H1 (cell line): ENCODE measurements around the gene HK1.

Experiments
- CEBPB ChIP-seq: IDR thresholded peaks from 2 replicates; pipeline ENCODE4 v1.6.1; 2012; ENCODE audit warnings: low read depth, low read length
- CTCF ChIP-seq, 3 experiments: IDR thresholded peaks; 1 replicate in 2 of 3; 2 replicates in 1 of 3; pipeline versions ENCODE4 v1.5.1 to v1.6.1; 2011; ENCODE audit warnings: low read length in 3 of 3, mild to moderate bottlenecking in 3 of 3, inconsistent platforms in 2 of 3, low read depth in 1 of 3, moderate library complexity in 1 of 3; ENCODE audit not compliant: insufficient read depth in 1 of 3; ENCODE audit errors: control extremely low read depth in 1 of 3
- EGR1 ChIP-seq: IDR thresholded peaks from 2 replicates; pipeline ENCODE4 v1.6.1; 2011; ENCODE audit warnings: low read depth, low read length, borderline replicate concordance
- EP300 ChIP-seq, 2 experiments: IDR thresholded peaks; 1 replicate in 1 of 2; 2 replicates in 1 of 2; pipeline ENCODE4 v1.6.1; 2011 to 2012; ENCODE audit warnings: low read depth in 2 of 2, low read length in 2 of 2, mild to moderate bottlenecking in 2 of 2, borderline replicate concordance in 1 of 2, inconsistent platforms in 1 of 2, moderate library complexity in 1 of 2
- MAX ChIP-seq: IDR thresholded peaks from 2 replicates; pipeline ENCODE4 v1.6.1; 2012; ENCODE audit warnings: inconsistent platforms
- PHF8 ChIP-seq: fragments of 200-600 bp; sonication (generic); conservative IDR thresholded peaks from 2 replicates; pipeline ENCODE4 v1.7.1; 2012; ENCODE audit warnings: low read depth, mild to moderate bottlenecking, inconsistent platforms, low read length, moderate library complexity
- POLR2A ChIP-seq, 2 experiments: IDR thresholded peaks; 1 replicate in 1 of 2; 2 replicates in 1 of 2; pipeline ENCODE4 v1.6.1; 2011; ENCODE audit warnings: low read depth in 2 of 2, low read length in 2 of 2, mild to moderate bottlenecking in 2 of 2; ENCODE audit errors: control extremely low read depth in 1 of 2
- POLR2AphosphoS5 ChIP-seq: IDR thresholded peaks from 2 replicates; pipeline ENCODE4 v1.6.1; 2011; ENCODE audit warnings: low read depth, low read length
- RFX5 ChIP-seq: IDR thresholded peaks from 2 replicates; pipeline ENCODE4 v1.6.1; 2011; ENCODE audit warnings: low read depth, low read length, improper control_type of control experiment, borderline replicate concordance
- SIN3A ChIP-seq, 2 experiments: IDR thresholded peaks in 1 of 2; conservative IDR thresholded peaks in 1 of 2; 2 replicates each; pipeline ENCODE4 v1.6.1; 2011 to 2012; ENCODE audit warnings: low read length in 2 of 2, improper control_type of control experiment in 1 of 2, low read depth in 1 of 2, mild to moderate bottlenecking in 1 of 2
- SUZ12 ChIP-seq: fragments of 200-600 bp; sonication (generic); IDR thresholded peaks from 2 replicates; pipeline ENCODE4 v1.6.1; 2012; ENCODE audit warnings: mild to moderate bottlenecking, inconsistent platforms, low read length, moderate library complexity, mixed read lengths
- TAF1 ChIP-seq: IDR thresholded peaks from 2 replicates; pipeline ENCODE4 v1.6.1; 2011; ENCODE audit warnings: mild to moderate bottlenecking, low read depth, low read length
- YY1 ChIP-seq: IDR thresholded peaks from 2 replicates; pipeline ENCODE4 v1.6.1; 2011; ENCODE audit warnings: low read depth, mild to moderate bottlenecking, low read length

GRCh38 chr10:69290993-69291392 lies 12.7 kb downstream of the HK1 start:
- TF ChIP-seq CTCF (IDR thresholded peaks at IDR 0.05; ENCODE audit: control extremely low read depth in 1 of 3, insufficient read depth in 1 of 3, low read depth in 1 of 3, low read length in 3 of 3): no peak
- TF ChIP-seq POLR2AphosphoS5: no peak
- no peak for TF ChIP-seq SUZ12
- TF ChIP-seq EP300 (IDR thresholded peaks at IDR 0.05; ENCODE audit: borderline replicate concordance in 1 of 2, low read depth in 2 of 2, low read length in 2 of 2): no peak
- TF ChIP-seq POLR2A (IDR thresholded peaks at IDR 0.05; ENCODE audit: control extremely low read depth in 1 of 2, low read depth in 2 of 2, low read length in 2 of 2): no peak
- no peak for TF ChIP-seq SIN3A (conservative IDR thresholded peaks at IDR 0.05 in 1 of 2, IDR thresholded peaks at IDR 0.05 in 1 of 2; ENCODE audit: low read depth in 1 of 2, low read length in 2 of 2)
- TF ChIP-seq YY1: no peak
- TF ChIP-seq EGR1: no peak
- TF ChIP-seq RFX5: no peak
- no peak for TF ChIP-seq CEBPB
- no peak for TF ChIP-seq PHF8
- no peak for TF ChIP-seq MAX
- no peak for TF ChIP-seq TAF1
